Lung (tissue), 12 donors: Measurements from ENCODE around the gene HAUS1. TPM values are rescaled to one million over a fixed set of nuclear protein-coding genes. Genes with fewer than 3 reads are reported as not detected.

Experiments used
- ATAC-seq: fragments of 200-7000 bp; cut with Tn5 transposase; one replicate; pipeline ENCODE4 v1.9.1; 2020; ENCODE audit warnings: moderate number of reproducible peaks; ENCODE audit not compliant: insufficient read depth, low FRiP score
- DNase-seq, 3 donors: peaks; one replicate each; pipeline ENCODE4 v3.0.0-alpha.2; 2013 to 2017
- H3K27ac ChIP-seq, 2 donors: one replicate each; pipeline ENCODE4 v1.5.1; 2013; ENCODE audit warnings: mild to moderate bottlenecking in 2 of 2, moderate library complexity in 2 of 2, control low read depth in 1 of 2, inconsistent platforms in 1 of 2, low read depth in 1 of 2, low read length in 1 of 2
- H3K27me3 ChIP-seq, 3 donors: one replicate each; pipeline ENCODE4 v1.5.1; 2013; ENCODE audit warnings: low read length in 2 of 3; ENCODE audit not compliant: control insufficient read depth in 3 of 3, insufficient read depth in 3 of 3
- H3K36me3 ChIP-seq, 4 donors: one replicate each; pipeline ENCODE4 v1.5.1; 2013; ENCODE audit warnings: low read length in 4 of 4, mild to moderate bottlenecking in 1 of 4, moderate library complexity in 1 of 4; ENCODE audit not compliant: control insufficient read depth in 4 of 4, insufficient read depth in 4 of 4
- H3K4me1 ChIP-seq, 5 donors: one replicate each; pipeline ENCODE4 v1.5.1; 2013; ENCODE audit warnings: low read length in 5 of 5, mild to moderate bottlenecking in 2 of 5, moderate library complexity in 1 of 5; ENCODE audit not compliant: control insufficient read depth in 5 of 5, insufficient read depth in 5 of 5
- H3K4me3 ChIP-seq: one replicate; pipeline ENCODE4 v1.5.1; 2013; ENCODE audit warnings: mild to moderate bottlenecking, control low read depth, moderate library complexity
- H3K9ac ChIP-seq, 2 donors: one replicate each; pipeline ENCODE4 v1.5.1; 2013; ENCODE audit warnings: low read length in 2 of 2, control low read depth in 1 of 2; ENCODE audit not compliant: insufficient read depth in 1 of 2
- H3K9me3 ChIP-seq, 4 donors: one replicate each; pipeline ENCODE4 v1.5.1; 2013; ENCODE audit warnings: low read length in 3 of 4, mild to moderate bottlenecking in 1 of 4, moderate library complexity in 1 of 4; ENCODE audit not compliant: control insufficient read depth in 4 of 4, insufficient read depth in 3 of 4
- WGBS, 2 donors: extraction: QIAGEN DNeasy Blood & Tissue Kit; methylation state at CpG; one replicate each; pipeline ENCODE4 v1.1.7; 2013; 5-methylcytosine and 5-hydroxymethylcytosine counted together
- polyA plus RNA-seq, 2 donors: library from polyadenylated mRNA; stranded (reverse); fragments of 200-250 nt; gene quantifications; one replicate each; pipeline ENCODE4 v1.2.1, GENCODE V29; 2013
- total RNA-seq, 2 donors: library from RNA; depleted of rRNA in 1 of 2; stranded (reverse); fragments of >200 nt in 1 of 2; gene quantifications; one replicate each; pipeline ENCODE4 v1.2.1, GENCODE V29; 2014 to 2021
- TF ChIP-seq, protein P1 (sequence below): IDR thresholded peaks from 2 replicates; pipeline ENCODE4 v1.5.1; 2012; ENCODE audit warnings: mild to moderate bottlenecking; ENCODE audit errors: control extremely low read depth, extremely low read depth
- donor health status: control.
- donor health status: control.
- donor health status: Bipolar disorder and iron deficiency.
- donor health status: healthy.
- donor health status: DM: yes; HTN: yes; CAD: no.

HAUS1 gene
- total and polyA plus RNA-seq, 4 donors = 16.8 to 27.7 (median 20.4) TPM

DNA sequence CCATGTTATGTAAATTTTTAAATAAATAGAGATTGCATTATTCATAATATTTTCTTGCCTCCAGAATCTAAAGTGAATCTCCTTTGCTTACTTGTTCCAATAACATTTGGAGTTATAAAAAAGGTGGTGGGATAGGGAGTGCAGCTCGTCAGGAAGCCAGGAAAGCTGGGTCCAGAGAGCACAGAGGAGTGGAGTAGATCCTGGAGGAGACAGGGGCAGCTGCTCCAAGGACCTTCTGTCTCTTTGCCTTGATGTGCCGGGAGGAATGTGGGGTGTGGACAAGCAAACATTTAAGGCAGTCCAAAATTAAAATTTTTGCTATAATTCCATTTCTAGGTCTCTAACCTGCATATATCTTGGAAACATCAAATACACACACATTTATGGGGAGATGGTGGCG lies 29.3 kb downstream of the HAUS1 start:
- no peak overlapping the region for H3K4me3 ChIP-seq
- peaks cover 0 to 9% (median 0%) of the 10 kb centered on the region in 5 donors for H3K4me1 ChIP-seq
- no peaks in the 10 kb centered on the region for H3K27me3 ChIP-seq
- 73 to 83% methylated on average over 3 of the region's 3 CpGs for WGBS, 2 donors
- no peak for ATAC-seq
- peaks cover 0 to 9% (median 7%) of the 10 kb centered on the region in 4 donors for H3K36me3 ChIP-seq
- TF ChIP-seq, protein P1, sequence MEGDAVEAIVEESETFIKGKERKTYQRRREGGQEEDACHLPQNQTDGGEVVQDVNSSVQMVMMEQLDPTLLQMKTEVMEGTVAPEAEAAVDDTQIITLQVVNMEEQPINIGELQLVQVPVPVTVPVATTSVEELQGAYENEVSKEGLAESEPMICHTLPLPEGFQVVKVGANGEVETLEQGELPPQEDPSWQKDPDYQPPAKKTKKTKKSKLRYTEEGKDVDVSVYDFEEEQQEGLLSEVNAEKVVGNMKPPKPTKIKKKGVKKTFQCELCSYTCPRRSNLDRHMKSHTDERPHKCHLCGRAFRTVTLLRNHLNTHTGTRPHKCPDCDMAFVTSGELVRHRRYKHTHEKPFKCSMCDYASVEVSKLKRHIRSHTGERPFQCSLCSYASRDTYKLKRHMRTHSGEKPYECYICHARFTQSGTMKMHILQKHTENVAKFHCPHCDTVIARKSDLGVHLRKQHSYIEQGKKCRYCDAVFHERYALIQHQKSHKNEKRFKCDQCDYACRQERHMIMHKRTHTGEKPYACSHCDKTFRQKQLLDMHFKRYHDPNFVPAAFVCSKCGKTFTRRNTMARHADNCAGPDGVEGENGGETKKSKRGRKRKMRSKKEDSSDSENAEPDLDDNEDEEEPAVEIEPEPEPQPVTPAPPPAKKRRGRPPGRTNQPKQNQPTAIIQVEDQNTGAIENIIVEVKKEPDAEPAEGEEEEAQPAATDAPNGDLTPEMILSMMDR = no peak
- DNase-seq = peak; percentile 14 to 53 (median 43)
- no peak overlapping the region for H3K9ac ChIP-seq
- H3K9me3 ChIP-seq = no peaks in the 10 kb centered on the region
- no peak overlapping the region for H3K27ac ChIP-seq

DNA sequence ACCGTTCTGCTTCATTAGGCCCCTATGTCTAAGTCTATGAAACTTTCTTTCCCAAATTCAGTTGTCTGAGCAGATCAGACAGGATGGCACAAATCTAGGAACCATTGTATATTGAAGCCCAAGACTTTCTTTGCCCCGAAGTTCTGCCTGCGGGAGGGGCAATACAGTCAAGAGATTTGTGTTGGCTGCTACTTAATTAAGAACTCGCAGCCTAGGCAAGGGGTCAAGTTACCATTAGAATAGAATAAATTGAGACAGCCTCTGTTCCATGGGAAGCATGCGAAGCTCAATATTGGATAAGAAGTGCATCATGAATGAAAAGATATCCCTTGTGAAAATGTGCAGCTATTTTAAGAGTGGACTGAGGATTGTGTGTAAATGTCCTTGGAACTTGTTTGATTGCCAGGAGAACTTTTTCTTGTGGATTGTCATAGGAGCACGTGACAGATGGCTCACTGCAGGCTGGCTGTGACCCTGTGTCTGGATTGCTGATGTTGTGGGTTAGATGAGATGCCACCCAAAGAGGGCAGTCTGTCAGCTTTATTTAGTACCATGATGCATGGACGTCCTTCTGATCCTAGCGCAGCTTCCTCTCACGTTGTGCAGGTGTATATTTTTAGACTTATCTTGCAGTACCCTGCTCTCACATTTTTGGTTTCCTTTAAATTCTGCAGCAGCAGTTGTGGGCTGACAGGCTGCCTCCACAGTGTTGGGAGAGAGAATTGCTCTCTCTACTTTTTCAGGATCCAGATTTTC lies 30.9 kb downstream of the HAUS1 start:
- ATAC-seq (no peak), DNase-seq (no peak)
- Histone ChIP-seq H3K36me3 (peaks cover 0 to 6% (median 1%) of the 10 kb centered on the region in 4 donors), H3K27me3 (no peaks in the 10 kb centered on the region), H3K4me1 (peaks cover 0 to 9% (median 0%) of the 10 kb centered on the region in 5 donors), H3K9ac (no peak overlapping the region), H3K4me3 (no peak overlapping the region), H3K9me3 (no peaks in the 10 kb centered on the region), H3K27ac (peak overlapping the region in 1 of 2 donors; percentile 48)
- TF ChIP-seq, protein P1 = no peak
- WGBS, 2 donors = 62 to 64% methylated on average over 9 of the region's 9 CpGs

DNA sequence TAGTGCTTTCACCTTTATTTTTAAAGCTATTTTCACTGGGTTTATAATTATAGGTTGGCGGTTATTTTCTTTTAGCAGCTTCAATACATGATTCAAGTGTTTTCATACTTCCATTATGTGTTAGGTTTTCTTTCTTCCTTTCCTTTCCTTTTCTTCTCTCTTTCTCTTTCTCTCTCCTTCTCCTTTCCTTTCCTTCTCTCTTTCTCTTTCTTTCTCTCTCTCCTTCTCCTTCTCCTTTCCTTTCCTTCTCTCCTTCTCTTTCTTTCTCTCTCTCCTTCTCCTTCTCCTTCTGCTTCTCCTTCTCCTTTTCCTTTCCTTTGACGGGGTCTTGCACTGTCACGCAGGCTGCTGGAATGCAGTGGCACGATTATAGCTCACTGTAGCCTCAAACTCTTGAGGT lies 36.0 kb downstream of the HAUS1 start:
- DNase-seq = no peak
- WGBS, 2 donors = 95 to 96% methylated on average over 4 of the region's 4 CpGs

More for the DNA sequence above, 36.0 kb downstream of the HAUS1 start:
- H3K27me3 ChIP-seq = no peaks in the 10 kb centered on the region
- TF ChIP-seq, protein P1 = no peak
- H3K27ac ChIP-seq = no peak overlapping the region
- H3K4me3 ChIP-seq = no peak overlapping the region
- H3K9me3 ChIP-seq = no peaks in the 10 kb centered on the region
- H3K36me3 ChIP-seq = peaks cover 0 to 6% (median 0%) of the 10 kb centered on the region in 4 donors
- H3K4me1 ChIP-seq = peaks cover 0 to 2% (median 0%) of the 10 kb centered on the region in 5 donors
- no peak overlapping the region for H3K9ac ChIP-seq
- no peak for ATAC-seq
